Stomach (tissue), 9 donors: Measurements from ENCODE around the gene DOCK3. TPM values are rescaled to one million over a fixed set of nuclear protein-coding genes. Genes with fewer than 3 reads are reported as not detected.

Source experiments
- DNase-seq, 2 donors: peaks; one replicate each; pipeline versions ENCODE4 v3.0.0 to v3.0.0-alpha.2; 2013 to 2019
- H3K27ac ChIP-seq, 5 donors: fragments of 200-600 bp in 4 of 5; sonication (generic) in 4 of 5; one replicate each; pipeline ENCODE4 v1.5.1; 2013 to 2019; ENCODE audit warnings: mild to moderate bottlenecking in 1 of 5, moderate library complexity in 1 of 5
- H3K27me3 ChIP-seq, 3 donors: fragments of 200-600 bp; sonication (generic); one replicate each; pipeline ENCODE4 v1.5.1; 2017 to 2019; ENCODE audit warnings: mixed run types in 1 of 3
- H3K36me3 ChIP-seq, 4 donors: fragments of 200-600 bp; sonication (generic); 1 replicate in 3 of 4; 2 replicates in 1 of 4; pipeline ENCODE4 v1.5.1; 2016 to 2019
- H3K4me1 ChIP-seq, 4 donors: fragments of 200-600 bp; sonication (generic); one replicate each; pipeline ENCODE4 v1.5.1; 2016 to 2019
- H3K4me3 ChIP-seq, 4 donors: fragments of 200-600 bp; sonication (generic) in 3 of 4; one replicate each; pipeline ENCODE4 v1.5.1; 2016 to 2019; ENCODE audit warnings: mild to moderate bottlenecking in 1 of 4
- H3K9me3 ChIP-seq, 4 donors: fragments of 200-600 bp; sonication (generic); one replicate each; pipeline ENCODE4 v1.5.1; 2016 to 2019
- EP300 ChIP-seq: sonication (generic); formaldehyde crosslinking; IDR thresholded peaks from one replicate; pipeline ENCODE4 v1.6.1; 2017; ENCODE audit warnings: antibody characterized with exemption
- POLR2A ChIP-seq, 4 donors: fragments of 450-650 bp; IDR thresholded peaks; one replicate each; pipeline ENCODE4 v1.6.1; 2016; ENCODE audit warnings: antibody characterized with exemption in 4 of 4, control low read depth in 2 of 4, mild to moderate bottlenecking in 1 of 4, moderate library complexity in 1 of 4
- POLR2AphosphoS5 ChIP-seq, 3 donors: sonication (generic); formaldehyde crosslinking; IDR thresholded peaks; one replicate each; pipeline ENCODE4 v1.6.1; 2016; ENCODE audit warnings: antibody characterized with exemption in 3 of 3
- WGBS, 5 donors: extraction: QIAGEN DNeasy Blood & Tissue Kit in 3 of 5; methylation state at CpG; one replicate each; pipeline versions ENCODE4 v1.1.5 to v1.1.7; 2013 to 2018; 5-methylcytosine and 5-hydroxymethylcytosine counted together
- intact Hi-C: fragments of 100-400 bp; cut with DNase I; formaldehyde crosslinking; loops from one replicate; pipeline ENCODE4 v1.15.1; 2023; ENCODE audit warnings: low total_unique reads
- polyA plus RNA-seq, 3 donors: library from polyadenylated mRNA; stranded (reverse); fragments of 200-250 nt; gene quantifications; one replicate each; pipeline ENCODE4 v1.2.3, GENCODE V29; 2013
- total RNA-seq, 5 donors: library from RNA; depleted of rRNA; stranded (reverse); fragments of >200 nt; gene quantifications; one replicate each; pipeline versions ENCODE4 v1.1.0 to v1.2.3, GENCODE V29; 2014 to 2016
- TF ChIP-seq, protein P1 (sequence below), 7 experiments: fragments of 450-650 bp in 4 of 7; fragments of 200-600 bp in 3 of 7; sonication (generic) in 3 of 7; IDR thresholded peaks; one replicate each; pipeline ENCODE4 v1.5.1; 2016 to 2019; ENCODE audit warnings: antibody characterized with exemption in 7 of 7, control low read depth in 2 of 7, mild to moderate bottlenecking in 1 of 7
- donor health status: healthy with polysubstance abuse.
- donor health status: Bipolar disorder and iron deficiency.
- donor health status: healthy.

The DOCK3 gene
- total and polyA plus RNA-seq, 8 donors = 0.06 to 2.3 (median 1.0) TPM; not detected in 2

DNA sequence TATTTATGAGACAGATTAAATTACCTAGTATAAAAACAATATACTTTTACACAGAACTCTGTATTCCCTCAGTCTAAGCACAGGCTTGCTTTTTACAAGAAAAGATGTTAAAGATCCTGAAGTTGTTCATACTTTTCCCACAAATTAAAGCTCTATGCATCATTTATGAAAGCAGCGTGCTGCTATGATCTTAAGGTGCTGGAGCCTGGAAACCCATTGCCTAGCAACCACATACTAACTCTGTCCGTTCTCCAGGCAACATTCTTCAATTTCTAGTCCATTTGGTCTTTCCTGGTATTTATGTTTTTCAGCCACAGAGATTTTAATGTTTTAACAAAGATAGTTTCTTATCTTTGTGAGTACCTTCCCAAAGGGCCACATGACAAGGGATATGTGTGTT, 312.0 kb downstream of the DOCK3 start:
- TF ChIP-seq POLR2AphosphoS5 (IDR thresholded peaks at IDR 0.05) = no peak
- TF ChIP-seq, protein P1, sequence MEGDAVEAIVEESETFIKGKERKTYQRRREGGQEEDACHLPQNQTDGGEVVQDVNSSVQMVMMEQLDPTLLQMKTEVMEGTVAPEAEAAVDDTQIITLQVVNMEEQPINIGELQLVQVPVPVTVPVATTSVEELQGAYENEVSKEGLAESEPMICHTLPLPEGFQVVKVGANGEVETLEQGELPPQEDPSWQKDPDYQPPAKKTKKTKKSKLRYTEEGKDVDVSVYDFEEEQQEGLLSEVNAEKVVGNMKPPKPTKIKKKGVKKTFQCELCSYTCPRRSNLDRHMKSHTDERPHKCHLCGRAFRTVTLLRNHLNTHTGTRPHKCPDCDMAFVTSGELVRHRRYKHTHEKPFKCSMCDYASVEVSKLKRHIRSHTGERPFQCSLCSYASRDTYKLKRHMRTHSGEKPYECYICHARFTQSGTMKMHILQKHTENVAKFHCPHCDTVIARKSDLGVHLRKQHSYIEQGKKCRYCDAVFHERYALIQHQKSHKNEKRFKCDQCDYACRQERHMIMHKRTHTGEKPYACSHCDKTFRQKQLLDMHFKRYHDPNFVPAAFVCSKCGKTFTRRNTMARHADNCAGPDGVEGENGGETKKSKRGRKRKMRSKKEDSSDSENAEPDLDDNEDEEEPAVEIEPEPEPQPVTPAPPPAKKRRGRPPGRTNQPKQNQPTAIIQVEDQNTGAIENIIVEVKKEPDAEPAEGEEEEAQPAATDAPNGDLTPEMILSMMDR (IDR thresholded peaks at IDR 0.05) = no peak
- no peak for TF ChIP-seq EP300
- no peak for TF ChIP-seq POLR2A (IDR thresholded peaks at IDR 0.05)
- Histone ChIP-seq H3K4me3 (no peak overlapping the region), H3K36me3 (no peaks in the 10 kb centered on the region), H3K4me1 (no peaks in the 10 kb centered on the region), H3K27me3 (no peaks in the 10 kb centered on the region), H3K9me3 (peaks cover 0 to 39% (median 19%) of the 10 kb centered on the region in 4 donors), H3K27ac (no peak overlapping the region)
- peak in 1 of 2 donors; percentile 35 for DNase-seq
- WGBS, 5 donors = 48 to 62% (median 59%) methylated on average over 2 of the region's 2 CpGs
- intact Hi-C loops = no loop called here

DNA sequence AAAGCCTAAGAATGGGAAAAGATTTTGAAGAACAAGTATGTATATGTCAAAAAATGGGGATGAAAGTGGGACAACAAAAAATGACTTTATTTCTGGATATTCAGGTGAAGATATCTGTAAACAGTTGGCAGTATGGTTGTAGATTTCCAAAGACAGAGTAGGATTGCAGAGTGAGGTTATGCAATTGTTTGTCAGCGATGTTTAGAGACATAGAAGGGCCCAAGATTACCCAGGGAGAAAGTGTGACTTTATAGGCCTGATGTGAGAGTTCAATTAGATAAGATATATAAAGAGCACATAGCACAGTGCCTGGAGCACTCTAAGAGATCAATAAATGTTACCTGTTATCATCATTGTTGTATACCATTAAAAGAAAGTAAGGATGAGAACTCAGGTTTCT, 319.8 kb downstream of the DOCK3 start:
- H3K4me1 ChIP-seq = no peaks in the 10 kb centered on the region
- TF ChIP-seq EP300 (no peak), POLR2AphosphoS5 (IDR thresholded peaks at IDR 0.05) (no peak)
- TF ChIP-seq, protein P1 (IDR thresholded peaks at IDR 0.05) = no peak
- intact Hi-C loops = no loop called here
- H3K27ac ChIP-seq = no peak overlapping the region
- DNase-seq = no peak
- 68 to 86% (median 78%) methylated on average over 1 of the region's 1 CpG for WGBS, 5 donors
- no peaks in the 10 kb centered on the region for H3K36me3 ChIP-seq
- no peaks in the 10 kb centered on the region for H3K27me3 ChIP-seq
- H3K9me3 ChIP-seq = peaks cover 0 to 26% (median 19%) of the 10 kb centered on the region in 4 donors
- no peak overlapping the region for H3K4me3 ChIP-seq

DNA sequence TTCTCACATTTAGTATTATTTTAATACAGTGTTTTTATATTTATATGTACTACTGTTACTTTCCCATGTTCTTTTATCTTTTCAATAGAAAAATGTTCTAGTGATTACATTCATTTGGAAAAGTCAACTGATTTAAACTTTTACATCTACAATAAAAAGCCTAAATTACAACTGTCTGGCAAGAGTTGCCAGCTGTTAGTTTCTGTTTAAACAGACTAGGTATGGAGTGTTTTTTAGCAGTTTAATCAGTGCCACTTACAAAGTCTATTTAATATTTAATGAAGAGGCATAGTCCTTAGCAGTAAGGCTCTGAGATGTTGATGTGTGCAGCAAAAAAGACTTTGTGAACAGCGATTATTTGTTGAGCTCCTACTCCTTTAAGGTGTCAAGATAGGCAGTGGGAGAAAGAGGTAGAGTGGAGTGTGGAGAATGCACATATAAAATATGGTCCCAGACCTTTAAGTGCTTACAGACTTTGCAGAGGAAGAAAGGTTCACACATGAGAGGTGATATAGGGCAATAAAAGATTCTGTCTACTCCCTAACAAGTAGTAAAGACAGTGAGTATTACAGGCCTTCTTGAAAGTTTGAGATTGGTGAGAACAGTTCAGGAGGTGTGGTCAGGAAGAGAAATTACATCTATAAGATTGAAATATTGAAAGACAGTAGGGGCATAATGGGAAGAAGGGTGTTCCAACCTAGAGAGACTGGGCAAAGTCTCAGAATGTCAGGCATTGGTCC, 320.5 kb downstream of the DOCK3 start:
- WGBS, 5 donors = 68 to 81% (median 74%) methylated on average over 1 of the region's 1 CpG
- Histone ChIP-seq H3K36me3 (no peaks in the 10 kb centered on the region), H3K27me3 (no peaks in the 10 kb centered on the region), H3K4me3 (no peak overlapping the region), H3K9me3 (peaks cover 0 to 22% (median 18%) of the 10 kb centered on the region in 4 donors), H3K27ac (no peak overlapping the region), H3K4me1 (no peaks in the 10 kb centered on the region)
- intact Hi-C loops = no loop called here
- TF ChIP-seq, protein P1 (IDR thresholded peaks at IDR 0.05) = no peak
- no peak for TF ChIP-seq EP300
- TF ChIP-seq POLR2AphosphoS5 (IDR thresholded peaks at IDR 0.05) = no peak
- no peak for TF ChIP-seq POLR2A (IDR thresholded peaks at IDR 0.05)
- no peak for DNase-seq

DNA sequence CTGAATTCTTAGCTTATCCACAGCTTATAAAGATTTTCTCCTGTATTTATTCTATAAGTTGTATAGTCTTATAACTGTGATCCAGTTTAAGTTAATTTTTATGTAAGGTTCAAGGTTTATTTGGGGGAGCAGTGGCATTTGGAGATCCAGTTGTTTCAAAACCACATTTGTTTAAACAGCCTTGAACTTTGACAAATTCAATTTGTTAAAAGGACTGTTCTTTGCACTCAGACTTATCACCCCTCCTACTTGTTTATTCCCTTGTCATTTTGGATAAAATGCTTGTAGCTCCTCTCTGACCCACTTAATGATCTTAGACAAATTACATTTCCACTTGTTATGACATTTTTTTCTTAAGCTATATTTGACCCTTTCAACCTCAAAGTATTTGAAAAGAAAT, 327.8 kb downstream of the DOCK3 start:
- H3K4me1 ChIP-seq = no peaks in the 10 kb centered on the region
- no peak overlapping the region for H3K4me3 ChIP-seq
- no peak for TF ChIP-seq EP300
- no peak for TF ChIP-seq POLR2A (IDR thresholded peaks at IDR 0.05)
- TF ChIP-seq, protein P1 (IDR thresholded peaks at IDR 0.05) = no peak
- no peaks in the 10 kb centered on the region for H3K27me3 ChIP-seq
- intact Hi-C loops = no loop called here
- no peak for DNase-seq
- no peaks in the 10 kb centered on the region for H3K36me3 ChIP-seq
- no peak overlapping the region for H3K27ac ChIP-seq
- H3K9me3 ChIP-seq = no peaks in the 10 kb centered on the region
